ENCODE results near the gene SNX21.

Gene SNX21

DNA sequence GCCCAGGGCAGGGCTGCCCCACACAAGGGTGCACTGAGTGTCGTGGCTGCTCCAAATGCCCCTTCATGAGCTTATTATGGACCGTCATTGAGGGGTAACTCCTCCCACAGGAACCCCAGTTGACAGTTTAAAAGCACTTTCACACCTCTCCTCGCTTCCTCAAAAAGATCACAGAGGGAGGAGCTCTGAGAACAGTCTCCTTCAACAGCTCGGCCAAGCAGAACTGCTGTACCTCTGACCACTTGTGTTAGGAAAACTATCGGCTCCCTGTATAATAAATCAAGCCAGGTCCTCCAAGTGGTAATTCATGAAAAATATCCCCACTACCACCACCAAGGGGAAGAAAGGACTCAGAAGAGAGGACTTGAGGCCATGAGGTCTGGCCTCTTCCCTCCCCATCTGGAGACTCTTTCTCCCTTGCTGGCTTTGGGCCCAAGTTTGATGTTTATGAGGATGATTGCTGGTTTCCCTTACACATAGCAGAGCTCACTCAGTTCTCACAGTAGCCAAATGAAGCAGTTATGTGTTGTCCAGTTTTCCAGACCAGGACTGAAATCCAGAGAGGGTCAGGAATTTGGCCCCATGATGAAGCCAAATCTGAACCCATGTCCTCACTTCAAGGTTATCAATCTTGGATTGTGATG lies 8.7 kb downstream of the SNX21 start:
- H3K79me2 ChIP-seq (ENCODE audit: insufficient read depth, low read length) = no peaks in the 10 kb centered on the region
- ATAC-seq (ENCODE audit: insufficient read depth, low read depth) (no peak), DNase-seq (no peak)
- H4K20me1 ChIP-seq (ENCODE audit: insufficient read depth, low read length) = 0 out of 2 replicates have a peak, but pooled peaks cover 2% of the 10 kb centered on the region
- TF ChIP-seq, protein P1, sequence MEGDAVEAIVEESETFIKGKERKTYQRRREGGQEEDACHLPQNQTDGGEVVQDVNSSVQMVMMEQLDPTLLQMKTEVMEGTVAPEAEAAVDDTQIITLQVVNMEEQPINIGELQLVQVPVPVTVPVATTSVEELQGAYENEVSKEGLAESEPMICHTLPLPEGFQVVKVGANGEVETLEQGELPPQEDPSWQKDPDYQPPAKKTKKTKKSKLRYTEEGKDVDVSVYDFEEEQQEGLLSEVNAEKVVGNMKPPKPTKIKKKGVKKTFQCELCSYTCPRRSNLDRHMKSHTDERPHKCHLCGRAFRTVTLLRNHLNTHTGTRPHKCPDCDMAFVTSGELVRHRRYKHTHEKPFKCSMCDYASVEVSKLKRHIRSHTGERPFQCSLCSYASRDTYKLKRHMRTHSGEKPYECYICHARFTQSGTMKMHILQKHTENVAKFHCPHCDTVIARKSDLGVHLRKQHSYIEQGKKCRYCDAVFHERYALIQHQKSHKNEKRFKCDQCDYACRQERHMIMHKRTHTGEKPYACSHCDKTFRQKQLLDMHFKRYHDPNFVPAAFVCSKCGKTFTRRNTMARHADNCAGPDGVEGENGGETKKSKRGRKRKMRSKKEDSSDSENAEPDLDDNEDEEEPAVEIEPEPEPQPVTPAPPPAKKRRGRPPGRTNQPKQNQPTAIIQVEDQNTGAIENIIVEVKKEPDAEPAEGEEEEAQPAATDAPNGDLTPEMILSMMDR (IDR thresholded peaks at IDR 0.05; ENCODE audit: borderline replicate concordance, extremely low read depth, low read length, poor library complexity, severe bottlenecking) = no peak
- TF ChIP-seq EZH2 (IDR thresholded peaks at IDR 0.05; ENCODE audit: borderline replicate concordance, low read depth, low read length, severe bottlenecking) = no peak
- no peak overlapping the region for H3K27ac ChIP-seq (ENCODE audit: low read length)
- H3K4me2 ChIP-seq (ENCODE audit: insufficient read depth, low read length) = no peak overlapping the region
- peaks cover 64% of the 10 kb centered on the region for H3K36me3 ChIP-seq (ENCODE audit: insufficient read depth, low read length)
- no peaks in the 10 kb centered on the region for H3K4me1 ChIP-seq (ENCODE audit: insufficient read depth, low read length)
- no peak overlapping the region for H3K4me3 ChIP-seq (ENCODE audit: low read depth in 1 of 2, low read length in 2 of 2)
- H3K9ac ChIP-seq (ENCODE audit: low read depth, low read length) = no peak overlapping the region
- H3K9me3 ChIP-seq (ENCODE audit: insufficient read depth, low read length, severe bottlenecking) = no peaks in the 10 kb centered on the region
- no peak overlapping the region for H2AFZ ChIP-seq (ENCODE audit: low read depth, low read length)
- H3K27me3 ChIP-seq (ENCODE audit: insufficient read depth, low read length, poor library complexity) = no peaks in the 10 kb centered on the region

DNA sequence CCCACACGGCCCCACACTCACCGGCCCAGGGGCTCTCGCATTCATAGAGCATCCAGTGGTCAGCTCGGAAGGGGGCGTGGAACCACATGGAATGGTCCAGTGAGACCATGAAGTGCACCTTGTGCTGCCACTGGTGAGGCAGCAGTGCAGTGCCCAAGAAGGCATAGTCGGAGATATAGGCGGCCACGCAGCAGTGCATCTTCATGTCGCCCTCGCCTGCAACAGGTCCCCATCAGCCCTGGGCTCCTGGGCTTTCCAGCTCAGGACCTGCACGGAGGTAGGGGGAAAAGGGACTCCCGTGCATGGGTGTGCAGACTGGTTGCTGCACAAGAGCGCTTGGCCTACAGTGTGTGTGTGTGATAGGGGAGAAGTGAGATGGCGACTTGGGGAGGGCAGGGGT lies 9.9 kb downstream of the SNX21 start:
- Histone ChIP-seq H2AFZ (ENCODE audit: low read depth, low read length) (no peak overlapping the region), H3K27ac (ENCODE audit: low read length) (no peak overlapping the region), H3K9ac (ENCODE audit: low read depth, low read length) (no peak overlapping the region), H3K9me3 (ENCODE audit: insufficient read depth, low read length, severe bottlenecking) (no peaks in the 10 kb centered on the region), H3K27me3 (ENCODE audit: insufficient read depth, low read length, poor library complexity) (no peaks in the 10 kb centered on the region), H4K20me1 (ENCODE audit: insufficient read depth, low read length) (peaks cover 3% of the 10 kb centered on the region; the same call in 1 of the 2 replicates), H3K79me2 (ENCODE audit: insufficient read depth, low read length) (no peaks in the 10 kb centered on the region), H3K4me2 (ENCODE audit: insufficient read depth, low read length) (no peak overlapping the region), H3K4me3 (ENCODE audit: low read depth in 1 of 2, low read length in 2 of 2) (no peak overlapping the region), H3K36me3 (ENCODE audit: insufficient read depth, low read length) (peaks cover 70% of the 10 kb centered on the region), H3K4me1 (ENCODE audit: insufficient read depth, low read length) (no peaks in the 10 kb centered on the region)
- DNase-seq = no peak
- no peak for ATAC-seq (ENCODE audit: insufficient read depth, low read depth)
- no peak for TF ChIP-seq EZH2 (IDR thresholded peaks at IDR 0.05; ENCODE audit: borderline replicate concordance, low read depth, low read length, severe bottlenecking)
- TF ChIP-seq, protein P1 (IDR thresholded peaks at IDR 0.05; ENCODE audit: borderline replicate concordance, extremely low read depth, low read length, poor library complexity, severe bottlenecking) = no peak

DNA sequence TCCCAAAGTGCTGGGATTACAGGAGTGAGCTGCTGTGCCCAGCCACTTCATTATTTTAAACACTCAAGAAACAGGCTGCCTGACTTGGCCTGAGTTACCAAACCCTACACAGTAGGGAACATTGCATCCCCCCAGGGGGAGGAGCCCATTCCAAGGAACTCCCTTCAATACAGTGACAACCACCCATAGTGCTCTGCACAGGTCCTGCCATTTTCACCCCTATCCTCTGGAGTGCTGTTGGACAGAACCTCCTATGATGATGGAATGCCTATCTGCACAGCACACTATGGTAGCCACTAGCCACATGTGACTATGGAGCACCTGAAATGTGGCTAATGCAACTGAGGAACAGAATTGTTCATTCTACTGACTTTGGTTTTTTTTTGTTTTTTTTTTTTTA lies 11.9 kb downstream of the SNX21 start:
- TF ChIP-seq EZH2 (IDR thresholded peaks at IDR 0.05; ENCODE audit: borderline replicate concordance, low read depth, low read length, severe bottlenecking) = no peak
- TF ChIP-seq, protein P1 (IDR thresholded peaks at IDR 0.05; ENCODE audit: borderline replicate concordance, extremely low read depth, low read length, poor library complexity, severe bottlenecking) = no peak
- Histone ChIP-seq H3K9me3 (ENCODE audit: insufficient read depth, low read length, severe bottlenecking) (no peaks in the 10 kb centered on the region), H3K27ac (ENCODE audit: low read length) (no peak overlapping the region), H3K4me3 (ENCODE audit: low read depth in 1 of 2, low read length in 2 of 2) (no peak overlapping the region), H3K27me3 (ENCODE audit: insufficient read depth, low read length, poor library complexity) (no peaks in the 10 kb centered on the region), H4K20me1 (ENCODE audit: insufficient read depth, low read length) (peaks cover 5% of the 10 kb centered on the region; the same call in 1 of the 2 replicates), H2AFZ (ENCODE audit: low read depth, low read length) (no peak overlapping the region), H3K9ac (ENCODE audit: low read depth, low read length) (no peak overlapping the region), H3K79me2 (ENCODE audit: insufficient read depth, low read length) (no peaks in the 10 kb centered on the region), H3K36me3 (ENCODE audit: insufficient read depth, low read length) (peaks cover 73% of the 10 kb centered on the region), H3K4me1 (ENCODE audit: insufficient read depth, low read length) (no peaks in the 10 kb centered on the region), H3K4me2 (ENCODE audit: insufficient read depth, low read length) (no peak overlapping the region)
- DNase-seq = no peak
- ATAC-seq (ENCODE audit: insufficient read depth, low read depth) = no peak
